Right lobe of liver (tissue), 6 donors: ENCODE data around the gene SPNS3. TPM values are rescaled to one million over a fixed set of nuclear protein-coding genes. Genes with fewer than 3 reads are reported as not detected.

ENCODE experiments used
- ATAC-seq, 4 donors: fragments of 200-7000 bp; cut with Tn5 transposase; one replicate each; pipeline ENCODE4 v1.9.1; 2020; ENCODE audit warnings: mild to moderate bottlenecking in 4 of 4, moderate library complexity in 4 of 4
- DNase-seq, 3 donors: peaks; one replicate each; pipeline ENCODE4 v3.0.0-alpha.2; 2020
- H3K27ac ChIP-seq, 3 donors: fragments of 200-600 bp; one replicate each; pipeline ENCODE4 v1.8.0; 2022
- H3K27me3 ChIP-seq, 2 donors: fragments of 200-600 bp; one replicate each; pipeline ENCODE4 v1.8.0; 2022
- H3K36me3 ChIP-seq, 4 donors: fragments of 200-600 bp; sonication (generic) in 1 of 4; one replicate each; pipeline versions ENCODE4 v1.5.1 to v1.8.0; 2017 to 2022; ENCODE audit warnings: control low read depth in 1 of 4
- H3K4me1 ChIP-seq, 4 donors: fragments of 200-600 bp; sonication (generic) in 1 of 4; one replicate each; pipeline versions ENCODE4 v1.5.1 to v1.8.0; 2017 to 2022; ENCODE audit warnings: control low read depth in 1 of 4
- H3K4me3 ChIP-seq, 3 donors: fragments of 200-600 bp; one replicate each; pipeline ENCODE4 v1.8.0; 2022
- H3K9me3 ChIP-seq, 4 donors: fragments of 200-600 bp; sonication (generic) in 1 of 4; one replicate each; pipeline versions ENCODE4 v1.5.1 to v1.8.0; 2017 to 2022; ENCODE audit warnings: control low read depth in 1 of 4
- POLR2A ChIP-seq: fragments of 450-650 bp; IDR thresholded peaks from one replicate; pipeline ENCODE4 v1.6.1; 2017; ENCODE audit warnings: antibody characterized with exemption, mild to moderate bottlenecking
- WGBS: methylation state at CpG from one replicate; pipeline ENCODE4 v1.1.6; 2018; ENCODE audit warnings: low coverage, low lambda C conversion rate; ENCODE audit not compliant: insufficient coverage; ENCODE audit errors: missing lambda C conversion rate; 5-methylcytosine and 5-hydroxymethylcytosine counted together
- intact Hi-C, 2 donors: fragments of 100-400 bp; cut with DNase I; formaldehyde crosslinking; loops; one replicate each; pipeline versions ENCODE4 v1.11.2 to v1.14.1; 2022
- total RNA-seq, 6 experiments: library from RNA; depleted of rRNA in 2 of 6; stranded (reverse); fragments of >200 nt in 2 of 6; fragmentation: NEBNext Ultra II Directional in 3 of 6; extraction: Animal tissue kit (Norgen Biotek cat#: 25700) in 3 of 6; gene quantifications; one replicate each; pipeline versions ENCODE4 v1.1.0 to v1.2.4, GENCODE V29; 2016 to 2023
- TF ChIP-seq, protein P1 (sequence below), 4 donors: fragments of 200-600 bp in 3 of 4; fragments of 450-650 bp in 1 of 4; IDR thresholded peaks; one replicate each; pipeline versions ENCODE4 v1.5.1 to v1.8.0; 2016 to 2022; ENCODE audit warnings: antibody characterized with exemption in 4 of 4, mild to moderate bottlenecking in 2 of 4
- donor health status: DM: no; HTN: yes; CAD: no.
- donor health status: DM: no; HTN: no; CAD: no.
- donor health status: DM: no; HTN: no; CAD: no.
- donor health status: DM: no; HTN: yes; CAD: no.
- donor health status: DM: no; HTN: yes; CAD: no.

SPNS3 gene
- total RNA-seq, 6 experiments from 2014 or later = not detected

DNA sequence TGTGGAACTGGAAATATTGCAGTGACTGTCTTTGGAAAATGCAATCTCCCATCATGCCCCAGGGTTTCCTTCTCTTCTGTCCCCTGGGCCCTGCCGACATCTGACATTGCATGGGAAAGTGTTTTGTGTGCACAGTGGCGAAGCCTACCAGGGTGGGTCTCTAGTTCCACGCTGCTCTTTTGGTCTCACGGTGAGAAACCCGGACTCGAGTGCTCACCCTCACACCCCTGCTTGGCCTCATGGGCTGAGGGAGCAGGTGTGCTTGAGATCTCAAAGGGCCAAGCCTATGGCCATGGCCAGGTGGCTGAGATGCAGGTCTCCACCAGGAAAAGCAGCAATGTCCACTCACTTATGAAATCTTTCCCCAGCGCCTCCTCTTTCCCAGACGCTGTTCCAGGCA, 32.0 kb downstream of the SPNS3 start:
- Histone ChIP-seq H3K9me3 (no peaks in the 10 kb centered on the region), H3K27me3 (no peaks in the 10 kb centered on the region), H3K4me1 (no peaks in the 10 kb centered on the region), H3K27ac (no peak overlapping the region), H3K4me3 (no peak overlapping the region), H3K36me3 (no peaks in the 10 kb centered on the region)
- intact Hi-C loops = no loop called here
- WGBS = 89% methylated on average over 8 of the region's 8 CpGs
- DNase-seq (no peak), ATAC-seq (no peak)
- TF ChIP-seq, protein P1, sequence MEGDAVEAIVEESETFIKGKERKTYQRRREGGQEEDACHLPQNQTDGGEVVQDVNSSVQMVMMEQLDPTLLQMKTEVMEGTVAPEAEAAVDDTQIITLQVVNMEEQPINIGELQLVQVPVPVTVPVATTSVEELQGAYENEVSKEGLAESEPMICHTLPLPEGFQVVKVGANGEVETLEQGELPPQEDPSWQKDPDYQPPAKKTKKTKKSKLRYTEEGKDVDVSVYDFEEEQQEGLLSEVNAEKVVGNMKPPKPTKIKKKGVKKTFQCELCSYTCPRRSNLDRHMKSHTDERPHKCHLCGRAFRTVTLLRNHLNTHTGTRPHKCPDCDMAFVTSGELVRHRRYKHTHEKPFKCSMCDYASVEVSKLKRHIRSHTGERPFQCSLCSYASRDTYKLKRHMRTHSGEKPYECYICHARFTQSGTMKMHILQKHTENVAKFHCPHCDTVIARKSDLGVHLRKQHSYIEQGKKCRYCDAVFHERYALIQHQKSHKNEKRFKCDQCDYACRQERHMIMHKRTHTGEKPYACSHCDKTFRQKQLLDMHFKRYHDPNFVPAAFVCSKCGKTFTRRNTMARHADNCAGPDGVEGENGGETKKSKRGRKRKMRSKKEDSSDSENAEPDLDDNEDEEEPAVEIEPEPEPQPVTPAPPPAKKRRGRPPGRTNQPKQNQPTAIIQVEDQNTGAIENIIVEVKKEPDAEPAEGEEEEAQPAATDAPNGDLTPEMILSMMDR (IDR thresholded peaks at IDR 0.05) = no peak
- no peak for TF ChIP-seq POLR2A

DNA sequence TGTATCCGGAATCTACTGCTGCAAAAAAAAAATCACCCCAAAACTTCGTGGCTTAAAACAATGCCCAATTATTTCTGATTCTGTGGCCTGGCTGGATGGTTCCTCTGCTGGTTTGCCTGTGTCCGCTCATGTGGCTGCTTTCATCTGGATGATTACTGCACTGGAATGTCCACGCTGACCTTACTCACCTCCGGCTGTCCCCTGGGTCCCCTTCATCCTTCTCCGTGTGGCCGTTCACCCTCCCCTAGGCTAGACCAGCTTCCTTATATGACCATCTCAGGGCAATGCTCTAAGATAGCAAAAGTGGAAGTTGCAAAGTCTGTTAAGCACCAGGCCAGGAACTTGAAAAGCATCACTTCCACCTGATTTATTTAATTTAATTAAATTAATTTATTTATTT, 33.5 kb downstream of the SPNS3 start:
- Histone ChIP-seq H3K9me3 (no peaks in the 10 kb centered on the region), H3K27ac (no peak overlapping the region), H3K4me1 (no peaks in the 10 kb centered on the region), H3K27me3 (no peaks in the 10 kb centered on the region), H3K36me3 (no peaks in the 10 kb centered on the region), H3K4me3 (no peak overlapping the region)
- WGBS = 54% methylated on average over 6 of the region's 7 CpGs
- DNase-seq (no peak), ATAC-seq (no peak)
- intact Hi-C loops = no loop called here
- TF ChIP-seq POLR2A = no peak
- TF ChIP-seq, protein P1 (IDR thresholded peaks at IDR 0.05) = no peak

DNA sequence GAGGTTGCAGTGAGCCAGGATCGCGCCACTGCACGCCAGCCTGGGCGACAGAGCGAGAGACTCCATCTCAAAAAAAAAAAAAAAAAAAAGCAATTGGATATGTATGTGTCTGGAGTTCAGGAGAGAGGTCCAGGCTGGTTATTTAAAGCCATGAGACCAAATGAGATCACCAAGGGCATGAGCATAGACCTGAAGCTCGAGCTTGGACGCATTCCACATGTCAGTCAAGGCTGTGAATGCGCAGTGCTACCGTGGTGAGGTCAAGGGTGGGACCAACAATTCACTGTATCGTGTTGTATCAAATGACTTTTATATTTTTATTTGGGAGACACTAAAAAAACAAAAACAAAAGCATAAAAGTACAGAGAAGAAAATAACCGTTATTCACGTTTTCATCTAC, 35.8 kb downstream of the SPNS3 start:
- Histone ChIP-seq H3K9me3 (no peaks in the 10 kb centered on the region), H3K4me3 (no peak overlapping the region), H3K4me1 (peaks cover 0 to 5% (median 0%) of the 10 kb centered on the region in 4 donors), H3K27me3 (no peaks in the 10 kb centered on the region), H3K36me3 (no peaks in the 10 kb centered on the region), H3K27ac (no peak overlapping the region)
- intact Hi-C loops = no loop called here
- no peak for DNase-seq
- 93% methylated on average over 12 of the region's 12 CpGs for WGBS
- TF ChIP-seq, protein P1 (IDR thresholded peaks at IDR 0.05) = no peak
- TF ChIP-seq POLR2A = no peak
- ATAC-seq = no peak

DNA sequence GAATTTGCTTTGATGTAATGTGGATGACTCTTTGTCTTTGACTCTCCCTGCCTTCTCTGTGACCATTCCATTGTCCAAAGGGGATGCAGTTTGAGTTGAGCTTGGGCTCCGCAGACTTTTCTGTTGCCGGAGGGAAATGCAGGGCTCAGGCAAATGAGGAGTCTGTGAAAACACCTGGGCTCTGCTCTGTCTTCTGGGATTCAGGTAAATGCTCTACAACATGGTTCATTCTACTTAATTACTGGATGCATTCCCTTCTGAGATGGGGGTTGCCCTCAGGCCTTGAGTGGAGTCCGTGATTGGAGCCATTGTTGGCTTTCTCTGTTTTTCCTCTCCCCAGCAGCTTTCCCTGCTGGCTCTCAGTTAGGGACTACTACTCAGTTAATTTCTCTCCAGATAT, 38.5 kb downstream of the SPNS3 start:
- no peak for ATAC-seq
- WGBS = 100% methylated on average over 3 of the region's 3 CpGs
- no peak for DNase-seq
- Histone ChIP-seq H3K4me1 (peaks cover 0 to 5% (median 0%) of the 10 kb centered on the region in 4 donors), H3K9me3 (no peaks in the 10 kb centered on the region), H3K36me3 (no peaks in the 10 kb centered on the region), H3K27ac (no peak overlapping the region), H3K27me3 (no peaks in the 10 kb centered on the region), H3K4me3 (no peak overlapping the region)
- no peak for TF ChIP-seq POLR2A
- TF ChIP-seq, protein P1 (IDR thresholded peaks at IDR 0.05) = no peak
- intact Hi-C loops = no loop called here

DNA sequence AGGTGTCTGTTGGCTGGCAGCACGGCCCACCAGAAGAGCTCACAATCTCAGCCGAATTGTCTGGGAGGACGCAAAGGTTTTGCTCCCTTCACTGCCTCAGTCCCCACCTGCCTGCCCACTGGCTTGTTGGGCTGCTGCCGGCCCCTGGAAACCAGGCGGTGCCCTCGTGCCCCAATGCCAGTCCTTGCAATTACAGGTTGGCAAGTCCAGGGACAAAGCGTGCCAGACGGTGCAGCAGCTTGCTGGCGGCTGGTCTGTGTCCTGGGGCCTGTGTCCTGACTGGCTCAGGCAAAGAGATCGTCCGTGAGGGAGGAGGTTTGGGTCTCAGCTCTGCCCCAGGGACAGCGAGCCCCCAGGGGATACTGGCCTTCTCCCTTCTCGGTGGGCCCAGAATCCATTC, 40.4 kb downstream of the SPNS3 start:
- no peak overlapping the region for H3K27ac ChIP-seq

More for the DNA sequence above, 40.4 kb downstream of the SPNS3 start:
- DNase-seq = peak; percentile 57 to 92 (median 83)
- TF ChIP-seq, protein P1 (IDR thresholded peaks at IDR 0.05) = no peak
- no peak for TF ChIP-seq POLR2A
- Histone ChIP-seq H3K27me3 (no peaks in the 10 kb centered on the region), H3K9me3 (no peaks in the 10 kb centered on the region), H3K4me1 (peaks cover 0 to 5% (median 0%) of the 10 kb centered on the region in 4 donors), H3K36me3 (no peaks in the 10 kb centered on the region), H3K4me3 (no peak overlapping the region)
- intact Hi-C loops = no loop called here
- 29% methylated on average over 2 of the region's 13 CpGs for WGBS
- peak; percentile 77 to 95 (median 88) for ATAC-seq
